ENCODE data around the gene NMBR.
"Not testable (repeated sequence)": the region's sequence is repeated elsewhere in the genome, so short reads cannot be mapped to it uniquely, and the experiment has no call there.

Gene NMBR

DNA sequence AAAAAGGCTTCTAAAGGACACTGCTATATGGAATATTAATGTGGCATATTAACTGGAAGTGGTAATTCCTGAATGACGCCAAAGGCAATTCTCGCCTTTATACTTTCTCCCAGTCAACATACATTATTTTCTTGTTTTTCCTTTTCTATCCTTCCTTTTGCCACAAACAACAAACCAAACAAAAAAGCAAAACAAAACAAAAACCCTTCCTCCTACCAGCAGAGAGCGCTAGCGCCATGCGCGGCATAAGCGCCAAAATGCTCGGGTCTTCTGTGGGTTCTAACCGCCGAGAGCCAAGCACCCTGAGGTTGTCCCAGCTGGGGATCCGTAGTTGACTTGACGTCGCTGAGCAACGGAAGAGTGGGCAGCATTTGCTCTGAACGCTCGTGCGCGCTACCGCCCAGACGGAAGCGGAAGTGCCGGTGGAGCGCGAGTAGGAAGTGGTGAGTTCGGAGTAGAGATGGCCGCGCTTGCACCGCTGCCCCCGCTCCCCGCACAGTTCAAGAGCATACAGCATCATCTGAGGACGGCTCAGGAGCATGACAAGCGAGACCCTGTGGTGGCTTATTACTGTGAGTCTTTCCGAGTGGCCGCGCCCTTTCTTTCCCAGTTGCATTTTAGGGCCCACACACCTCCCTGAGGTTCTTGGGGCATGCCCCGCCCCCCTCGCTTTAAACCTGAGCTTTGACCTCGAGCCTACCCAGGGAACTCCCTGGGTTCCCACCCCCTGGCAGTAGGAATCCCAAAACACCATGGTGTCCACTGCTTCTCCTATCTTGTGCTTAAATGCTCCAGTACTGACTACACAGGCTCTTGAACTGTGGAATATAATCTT is at the start of gene NMBR, which contains the start of gene VTA1:
Gene NMBR (minus strand): TSS at position 295 of the 835 bp plus-strand sequence. CDS start 58,464 bp downstream, outside the sequence.
Gene VTA1 (plus strand): TSS at position 436 of the 835 bp plus-strand sequence. CDS start 25 bp downstream, at position 461.
- peak; percentile 93 to 97 for DNase-seq

DNA sequence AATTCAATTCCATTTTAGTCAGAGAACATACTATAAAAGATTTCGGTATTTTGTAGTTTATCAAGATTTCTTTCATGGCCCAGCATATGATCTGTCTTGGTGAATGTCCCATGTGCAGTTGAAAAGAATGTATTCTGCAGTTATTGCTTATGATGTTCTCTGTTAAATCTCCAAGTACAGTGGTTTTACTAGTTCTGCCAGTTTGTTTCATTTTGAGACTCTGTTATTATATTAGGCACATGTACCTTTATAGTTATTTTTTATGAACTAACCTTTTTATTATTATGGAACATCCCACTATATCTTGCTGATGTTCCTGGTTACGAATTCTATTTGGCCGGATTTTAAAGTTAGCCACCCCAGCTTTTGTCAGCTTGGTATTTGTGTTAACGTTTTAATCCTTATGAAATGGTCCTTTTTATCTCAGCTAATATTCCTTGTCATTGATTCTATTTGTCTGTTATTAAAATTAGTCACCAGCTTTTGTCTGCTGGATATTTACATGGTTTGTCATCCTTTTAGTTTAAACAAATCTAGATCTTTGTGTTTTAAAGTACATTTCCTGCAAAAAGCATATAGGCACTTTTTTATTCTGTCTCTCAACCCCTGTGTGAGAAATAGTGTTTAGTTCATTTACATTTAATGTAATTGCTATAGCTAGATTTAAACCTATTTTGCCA is 49.1 kb upstream of the NMBR start:
- DNase-seq = no peak

DNA sequence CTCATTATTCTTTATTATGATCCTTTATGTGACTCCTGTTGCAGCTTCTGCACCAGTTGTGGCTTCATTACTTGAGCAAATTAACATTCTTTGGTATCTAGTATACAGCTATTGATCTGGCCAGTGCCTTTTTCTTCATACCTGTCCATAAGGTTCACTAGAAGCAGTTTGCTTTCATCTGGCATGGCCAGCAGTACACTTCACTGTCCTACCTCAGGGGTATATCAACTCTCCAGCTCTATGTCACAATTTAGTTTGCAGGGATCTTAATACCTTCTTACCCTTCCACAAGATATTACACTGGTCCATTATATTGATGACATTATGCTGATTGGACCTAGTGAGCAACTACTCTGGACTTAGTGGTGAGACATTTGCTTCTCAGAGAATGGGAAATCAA is 46.7 kb upstream of the NMBR start:
- no peak for DNase-seq

DNA sequence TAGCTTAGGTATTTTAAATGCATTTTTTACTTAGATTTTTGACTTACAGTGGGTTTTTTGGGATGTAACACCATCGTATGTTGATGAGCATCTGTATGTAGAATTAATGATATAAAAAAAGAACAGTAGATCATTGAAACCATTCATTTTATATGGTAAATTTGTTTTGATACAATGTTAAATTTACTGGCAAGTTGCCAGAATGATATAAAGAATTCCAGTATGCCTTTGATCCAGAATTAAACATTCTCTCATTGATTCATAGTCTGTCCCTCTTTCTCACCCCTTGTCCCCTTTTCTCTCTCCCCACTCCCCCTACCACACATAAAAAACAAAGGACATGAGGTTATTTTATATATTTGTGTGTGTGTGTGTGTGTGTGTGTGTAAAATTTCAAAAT is 45.4 kb upstream of the NMBR start:
- no peak for DNase-seq

DNA sequence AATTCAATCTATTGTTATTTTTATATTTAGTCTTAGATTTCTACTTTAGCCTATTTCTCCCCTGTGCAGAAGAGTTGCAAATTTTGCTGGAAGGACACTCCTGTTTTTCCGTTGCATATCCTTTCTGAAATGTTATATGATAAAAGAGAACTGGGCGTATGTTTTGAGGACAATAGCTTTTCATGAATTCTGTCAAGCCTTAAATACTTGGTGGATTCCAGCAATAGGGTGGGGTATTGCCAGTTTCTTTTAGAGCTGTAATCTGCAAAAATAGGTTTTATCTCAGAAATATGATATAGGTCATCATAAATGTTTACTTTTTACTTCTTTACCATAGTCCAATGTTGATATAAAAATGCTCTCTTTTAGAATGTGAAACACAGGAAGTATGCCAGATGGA is 42.1 kb upstream of the NMBR start:
- DNase-seq = no peak

DNA sequence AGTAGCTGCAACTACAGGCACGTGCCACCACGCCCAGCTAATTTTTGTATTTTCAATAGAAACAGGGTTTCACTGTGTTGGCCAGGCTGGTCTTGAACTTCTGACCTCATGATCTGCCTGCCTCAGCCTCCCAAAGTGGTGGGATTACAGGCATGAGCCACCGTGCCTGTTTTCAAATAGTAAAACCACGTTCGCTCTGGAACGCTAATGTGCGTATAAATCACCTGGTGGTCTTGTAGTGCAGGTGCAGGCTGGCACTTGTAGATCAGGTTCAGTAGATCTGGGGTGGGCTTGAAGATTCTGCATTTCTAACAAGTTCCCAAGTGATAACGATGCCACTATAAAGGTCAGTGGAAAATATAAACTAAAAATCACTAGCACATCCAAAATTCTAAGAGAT is 41.4 kb upstream of the NMBR start:
- DNase-seq = not testable (repeated sequence)

DNA sequence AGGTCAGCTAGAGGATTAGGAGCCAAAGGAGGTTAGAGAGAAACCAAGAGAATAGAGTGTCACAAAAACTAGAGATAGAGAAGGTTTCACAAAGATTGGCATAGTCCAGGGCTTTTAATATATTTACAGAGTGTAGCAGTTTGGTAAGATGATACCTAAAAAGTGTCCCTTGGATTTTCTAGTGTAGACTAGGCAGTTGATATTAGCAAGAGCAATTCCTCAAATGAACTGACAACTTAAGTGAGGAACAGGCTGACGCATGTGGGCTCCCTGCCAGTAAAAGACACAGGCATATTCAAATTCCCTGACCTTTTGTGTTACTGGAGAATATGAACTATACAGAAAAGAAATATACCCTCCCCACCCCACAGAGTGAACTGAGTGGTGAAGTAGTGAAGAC is 40.3 kb upstream of the NMBR start:
- peak in 1 of 2 experiments; percentile 25 for DNase-seq

DNA sequence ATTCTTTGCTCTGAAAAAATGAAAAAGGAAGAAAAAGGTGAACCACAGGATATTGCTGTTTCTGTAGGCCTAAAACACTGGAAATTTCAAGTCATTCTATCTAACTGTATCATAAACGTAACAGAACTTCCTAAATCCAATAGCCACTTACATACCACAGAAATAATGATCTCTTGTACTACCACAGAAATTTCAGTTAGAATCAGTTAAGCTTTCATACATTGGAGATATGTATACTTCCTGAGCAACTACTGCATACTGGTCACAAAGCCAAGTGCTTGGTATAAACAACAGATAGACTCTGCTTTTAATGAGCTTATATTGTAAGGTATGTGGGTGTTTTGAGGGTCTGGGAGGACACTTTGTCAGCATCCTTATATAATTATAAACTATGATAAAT is 38.7 kb upstream of the NMBR start:
- DNase-seq = no peak

DNA sequence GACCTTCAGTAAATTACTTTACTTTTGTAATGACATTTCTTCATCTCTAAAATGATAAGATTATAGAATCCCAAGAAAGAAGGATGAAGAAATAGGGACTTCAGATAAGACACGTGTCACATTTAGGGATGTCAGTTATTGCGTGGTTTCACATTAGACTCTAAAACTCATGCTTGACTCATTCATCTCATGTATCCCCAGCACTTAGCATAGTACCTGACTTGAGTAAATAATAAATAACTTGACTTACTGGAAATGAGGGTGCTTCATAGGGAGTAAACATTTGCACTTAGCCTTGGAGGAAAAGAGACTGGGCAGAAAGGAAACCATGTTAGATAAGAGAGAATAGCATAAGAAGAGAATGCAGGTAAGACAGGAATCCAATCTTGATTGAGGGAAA is 37.4 kb upstream of the NMBR start:
- DNase-seq = no peak

DNA sequence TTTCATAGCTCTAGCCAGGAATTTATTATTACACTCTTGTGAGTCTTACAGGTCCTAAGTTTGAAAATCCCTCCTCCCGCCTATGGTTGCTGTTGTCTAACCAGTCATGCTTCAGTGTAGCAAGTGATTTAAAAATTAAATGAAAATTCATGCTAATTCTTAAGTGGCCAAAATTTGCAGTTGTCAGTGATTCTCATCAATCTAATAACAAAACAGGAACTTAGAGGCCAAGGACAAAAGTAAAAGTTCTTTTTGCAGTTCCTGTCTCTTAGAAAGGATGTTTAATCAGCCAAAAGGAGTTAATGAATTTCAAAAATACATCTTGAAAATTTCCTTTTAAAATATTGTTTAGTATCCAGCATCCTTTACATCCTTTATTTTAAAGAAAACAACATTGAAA is 36.4 kb upstream of the NMBR start:
- no peak for DNase-seq

DNA sequence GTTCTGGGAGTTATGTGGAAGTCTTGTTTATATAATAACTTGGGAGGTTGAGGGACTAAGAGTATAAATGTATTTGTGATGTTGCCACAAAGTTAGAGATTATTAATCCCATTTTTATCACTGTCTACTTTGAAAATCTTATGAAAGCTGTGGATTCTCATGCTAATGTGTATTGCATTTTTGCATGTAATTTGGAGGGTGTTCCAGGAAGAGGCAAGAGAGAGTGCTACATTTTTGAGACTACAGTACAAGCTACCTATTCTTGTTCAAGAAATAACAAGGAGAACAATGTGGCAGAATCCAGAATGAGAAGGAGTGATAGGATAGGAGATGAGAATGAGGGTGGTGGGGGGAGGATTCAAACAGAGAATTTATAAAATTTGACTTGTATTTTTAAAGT is 35.1 kb upstream of the NMBR start:
- no peak for DNase-seq

DNA sequence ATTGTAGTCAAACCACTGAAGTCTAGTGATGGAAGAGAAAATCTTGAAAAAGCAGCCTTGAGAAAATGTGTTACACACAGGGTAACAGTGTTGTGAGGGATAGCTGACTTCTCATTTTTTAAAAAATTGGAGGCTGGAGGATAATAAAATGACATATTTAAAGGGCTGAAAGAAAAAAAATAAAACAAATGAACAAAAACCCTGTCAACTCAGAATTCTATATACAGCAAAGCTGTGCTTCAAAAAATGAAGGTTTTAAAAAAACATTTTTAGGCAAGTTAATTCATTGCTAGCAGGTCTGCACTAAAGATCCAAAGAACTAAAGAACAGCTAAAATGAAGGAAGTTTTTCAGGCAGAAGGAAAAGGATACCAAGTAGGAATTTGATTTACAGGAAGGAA is 31.2 kb upstream of the NMBR start:
- no peak for DNase-seq

DNA sequence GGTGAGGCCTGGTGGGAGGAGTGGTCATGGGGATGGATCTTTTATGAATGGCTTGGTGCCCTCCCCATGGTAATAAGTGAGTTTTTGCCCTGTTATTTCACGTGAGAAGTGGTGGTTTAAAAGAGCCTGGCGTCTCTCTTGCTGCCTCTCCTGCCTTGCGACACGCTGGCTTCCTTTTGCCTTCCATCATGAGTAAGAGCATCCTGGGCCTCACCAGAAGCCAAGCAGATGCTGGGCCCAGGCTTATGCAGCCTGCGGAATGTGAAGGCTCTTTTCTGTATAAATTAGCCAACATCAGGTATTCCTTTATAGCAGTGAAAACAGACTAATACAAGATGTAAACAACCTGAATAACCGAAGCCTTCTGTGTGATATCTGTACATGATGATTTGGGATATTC is 27.8 kb upstream of the NMBR start:
- DNase-seq = no peak

DNA sequence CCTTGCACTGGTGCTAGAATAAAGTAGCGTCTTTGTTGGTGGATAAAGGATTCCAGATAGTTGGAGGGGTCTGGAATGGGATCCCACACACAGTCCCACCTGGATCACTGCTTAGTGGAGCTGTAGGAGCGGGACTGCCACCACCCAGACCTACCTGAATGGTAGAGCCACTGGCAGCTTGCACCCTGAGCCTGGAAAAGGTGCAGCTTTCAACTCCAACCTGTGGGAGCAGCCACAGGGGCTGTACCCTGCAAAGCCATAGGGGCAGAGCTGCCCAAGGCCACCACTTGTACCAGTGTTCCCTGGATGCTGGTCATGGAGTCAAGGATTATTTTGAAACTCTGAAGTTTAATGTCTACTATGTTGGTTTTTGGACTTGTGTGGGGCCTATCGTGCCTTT is 27.1 kb upstream of the NMBR start:
- DNase-seq = no peak

DNA sequence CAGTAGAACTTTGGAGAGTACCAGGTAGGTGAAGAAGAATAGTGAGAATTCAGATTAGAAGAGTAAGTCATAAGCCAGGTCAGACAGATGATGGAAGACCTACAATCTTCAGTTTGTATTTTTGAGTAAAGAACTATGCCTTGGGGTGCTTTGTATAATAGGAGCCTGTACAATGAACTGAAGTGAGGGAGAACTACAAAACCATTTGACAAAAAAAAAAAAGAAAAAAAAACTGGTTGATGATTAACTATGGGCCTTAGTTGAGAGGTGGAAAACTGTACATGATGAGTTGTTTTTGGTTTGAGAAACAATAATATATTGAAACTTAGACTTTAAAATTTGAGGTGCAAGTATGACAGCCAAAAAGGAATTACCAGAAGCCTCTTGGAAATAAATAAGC is 25.8 kb upstream of the NMBR start:
- DNase-seq = no peak

DNA sequence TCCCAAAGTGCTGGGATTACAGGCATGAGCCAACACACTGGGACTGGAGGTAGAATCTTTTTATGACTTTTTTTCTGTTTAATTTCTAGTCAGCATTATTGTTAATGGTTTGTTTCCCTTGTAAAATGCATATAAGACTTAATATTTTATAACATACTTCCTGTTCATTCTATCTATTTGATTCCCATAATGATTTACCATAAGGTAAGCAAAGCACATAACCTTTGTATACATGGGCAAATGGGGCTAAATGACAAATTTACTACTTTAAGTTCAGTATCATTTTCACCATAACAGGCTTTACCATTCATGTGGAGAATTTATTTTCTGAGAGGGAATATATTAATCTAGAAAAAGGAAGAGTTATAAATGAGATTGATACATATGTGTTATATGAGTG is 24.4 kb upstream of the NMBR start:
- DNase-seq = no peak

DNA sequence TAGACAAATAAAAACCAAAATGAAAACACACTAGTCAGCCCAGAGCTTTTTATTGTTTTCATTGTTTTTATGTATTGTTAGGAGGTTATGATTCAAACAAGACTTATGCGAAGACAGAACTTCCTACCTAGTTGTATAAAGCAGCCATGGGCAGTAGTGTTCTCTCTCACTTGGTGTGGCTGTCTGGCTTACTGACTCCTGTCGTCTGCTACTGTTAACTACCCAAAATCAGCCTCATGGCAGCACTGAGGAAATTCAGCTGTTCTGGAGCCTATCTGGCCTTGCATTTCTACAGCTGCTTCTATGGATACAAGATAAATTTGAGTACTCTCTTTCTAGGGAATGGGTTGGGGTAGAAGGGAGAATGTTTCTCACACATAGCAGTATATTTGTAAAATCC is 20.6 kb upstream of the NMBR start:
- DNase-seq = no peak

DNA sequence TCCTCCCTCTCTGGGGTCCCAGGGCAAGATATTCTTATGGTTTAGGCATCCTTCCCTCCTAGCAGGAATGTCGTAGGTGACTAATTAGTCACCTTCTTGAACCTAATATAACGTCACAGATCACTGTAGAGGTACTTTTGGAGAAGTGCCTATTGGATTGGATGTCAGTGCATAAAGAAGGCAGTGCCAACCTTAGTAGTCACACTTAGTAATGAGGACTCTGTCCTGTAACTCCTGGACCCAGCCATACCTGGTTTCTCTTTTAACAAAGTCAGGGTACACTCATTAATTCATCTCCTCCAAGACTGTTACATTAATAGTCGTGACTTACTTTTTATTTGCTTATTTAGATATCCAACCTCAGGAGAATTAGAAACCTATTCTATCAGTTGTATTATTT is 20.1 kb upstream of the NMBR start:
- no peak for DNase-seq

DNA sequence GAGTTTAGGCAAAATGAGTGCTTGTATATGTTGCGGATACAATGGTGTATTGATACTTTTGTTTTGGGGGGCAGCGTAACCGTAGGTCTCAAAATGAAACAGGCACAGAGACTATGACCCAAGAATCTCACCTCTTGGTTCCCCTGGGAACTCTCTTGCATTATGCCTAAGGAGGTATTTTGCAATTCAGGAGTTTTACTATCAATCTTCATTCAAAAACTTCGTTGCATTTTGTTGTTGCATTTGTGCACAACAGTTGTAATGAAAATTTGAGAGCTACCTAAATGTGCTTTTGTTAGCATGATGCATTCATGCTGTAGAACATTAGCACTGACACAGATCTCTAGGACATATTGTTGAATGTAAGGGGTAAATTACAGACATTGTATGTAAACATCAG is 18.3 kb upstream of the NMBR start:
- DNase-seq = no peak

DNA sequence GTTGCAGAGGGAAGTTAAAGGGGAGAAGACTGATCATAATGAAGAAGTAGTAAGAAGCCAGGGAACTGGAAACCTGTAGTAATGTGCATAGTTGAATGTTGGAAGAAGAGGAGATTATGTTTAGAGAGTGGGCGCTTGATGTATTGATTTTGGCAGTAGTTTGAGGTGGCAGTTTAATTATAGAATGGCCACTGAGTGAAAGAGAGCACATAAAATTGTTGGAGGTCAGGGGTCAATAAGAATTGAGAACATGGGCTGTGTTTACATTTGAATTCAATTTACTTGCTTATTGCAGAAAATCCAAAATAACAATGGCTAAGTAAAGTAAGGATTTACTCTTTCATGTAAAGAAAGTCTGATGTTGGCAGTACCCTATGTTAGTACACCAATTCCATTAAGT is 15.9 kb upstream of the NMBR start:
- no peak for DNase-seq

DNA sequence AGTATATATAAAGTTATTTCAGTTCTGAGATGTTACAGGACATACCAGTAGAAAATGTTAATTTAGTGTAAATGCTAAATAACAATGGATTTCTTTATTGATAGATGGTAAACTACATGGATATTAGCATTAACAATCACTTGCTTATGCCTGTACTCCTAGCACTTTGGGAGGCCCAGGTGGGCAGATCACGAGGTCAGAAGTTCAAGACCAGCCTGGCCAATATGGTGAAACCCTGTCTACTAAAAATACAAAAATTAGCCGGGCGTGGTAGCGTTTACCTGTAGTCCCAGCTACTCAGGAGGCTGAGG is 9.8 kb upstream of the NMBR start:
- DNase-seq = not testable (repeated sequence)

DNA sequence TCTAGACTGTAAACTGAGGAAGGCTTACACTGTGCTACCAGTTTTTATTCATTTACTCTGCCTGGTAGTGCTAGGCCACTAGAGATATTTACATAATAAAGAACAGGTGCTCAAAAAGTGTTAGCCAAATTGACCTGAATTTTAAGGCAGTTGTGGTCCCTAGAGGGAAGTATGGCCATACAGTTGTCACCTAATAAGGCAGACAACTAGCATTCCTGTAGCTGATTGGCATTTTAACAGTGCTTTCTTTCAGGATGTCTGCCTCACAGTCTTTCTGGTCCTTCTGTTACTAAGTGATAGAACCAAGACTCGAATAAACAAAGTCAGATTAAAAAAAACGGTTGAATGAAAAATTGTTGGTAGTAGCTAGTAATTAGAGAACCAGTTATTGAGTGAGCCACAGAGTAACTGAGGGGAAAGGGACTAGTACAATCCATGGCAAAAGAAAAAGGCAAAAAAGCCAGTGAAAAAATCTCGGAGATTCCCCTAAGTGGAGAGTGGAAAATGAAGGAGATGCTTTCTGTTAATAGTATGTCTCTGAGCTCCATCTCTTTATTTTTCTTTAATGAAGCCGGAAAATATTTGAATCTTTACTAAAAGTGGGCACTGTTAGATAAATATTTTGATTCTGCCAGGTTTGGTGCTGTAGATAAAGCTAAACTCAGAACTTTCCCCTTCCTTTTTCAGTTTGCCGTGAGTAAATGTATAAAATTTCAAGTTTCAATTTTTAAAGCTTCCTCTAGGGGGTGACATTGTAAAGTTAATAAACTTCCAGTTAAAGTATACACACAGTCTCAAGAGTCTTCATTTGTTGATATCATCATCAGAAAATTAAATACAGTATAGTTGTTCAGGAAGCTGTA is 9.2 kb upstream of the NMBR start:
- peak in 1 of 2 experiments; percentile 1 for DNase-seq

DNA sequence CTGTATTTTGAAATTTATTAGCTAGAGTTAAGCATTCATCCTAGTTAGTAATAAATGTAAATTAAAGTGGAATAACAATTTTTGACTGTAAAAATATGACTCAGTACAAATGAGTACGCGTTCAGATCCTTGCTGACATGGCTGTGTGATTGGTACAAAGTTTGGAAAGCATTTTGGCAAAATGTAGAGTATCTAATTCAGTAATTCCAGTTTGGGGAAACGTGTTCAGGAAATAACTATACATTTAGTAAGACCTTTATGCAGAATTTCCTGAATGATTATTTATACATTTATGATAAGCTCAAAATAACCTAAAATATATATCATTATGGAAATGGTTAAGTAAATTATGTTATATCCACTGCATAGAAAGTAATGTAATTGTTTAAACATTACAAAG is 8.2 kb upstream of the NMBR start:
- DNase-seq = no peak

DNA sequence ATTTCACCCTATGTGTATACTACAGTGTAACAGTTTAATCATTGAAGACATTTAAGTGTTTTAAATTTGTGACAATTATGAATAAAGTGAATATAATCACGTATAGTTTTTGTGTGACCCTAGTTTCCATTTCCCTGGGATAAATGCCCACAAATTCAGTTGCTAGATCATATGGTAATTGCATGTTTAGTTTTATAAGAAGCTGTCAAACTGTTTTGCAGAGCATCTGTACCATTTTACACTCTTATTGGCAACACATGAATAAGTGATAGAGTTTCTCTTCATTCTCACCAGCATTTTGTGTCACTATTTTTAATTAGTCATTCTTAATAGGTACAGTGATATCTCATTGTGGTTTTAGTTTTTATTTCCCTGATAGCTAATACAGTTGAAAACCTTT is 7.4 kb upstream of the NMBR start:
- no peak for DNase-seq

Measured in NCI-H446 (cell line).